SU-DHL-6 (cell line): ENCODE measurements around the gene RAP1GAP.

Experiments
- CTCF ChIP-seq: fragments of 200-600 bp; sonication (generic); IDR thresholded peaks from one replicate; pipeline ENCODE4 v1.5.1; 2017; ENCODE audit warnings: antibody characterized with exemption, mild to moderate bottlenecking, low read length, moderate library complexity; ENCODE audit not compliant: insufficient read depth, poor library complexity, severe bottlenecking
- EZH2phosphoT487 ChIP-seq: fragments of 200-600 bp; sonication (generic), shearing (Covaris generic); conservative IDR thresholded peaks from 2 replicates; pipeline ENCODE4 v1.6.1; 2018; ENCODE audit warnings: mild to moderate bottlenecking, antibody characterized with exemption, low read length, moderate library complexity, mixed read lengths

DNA sequence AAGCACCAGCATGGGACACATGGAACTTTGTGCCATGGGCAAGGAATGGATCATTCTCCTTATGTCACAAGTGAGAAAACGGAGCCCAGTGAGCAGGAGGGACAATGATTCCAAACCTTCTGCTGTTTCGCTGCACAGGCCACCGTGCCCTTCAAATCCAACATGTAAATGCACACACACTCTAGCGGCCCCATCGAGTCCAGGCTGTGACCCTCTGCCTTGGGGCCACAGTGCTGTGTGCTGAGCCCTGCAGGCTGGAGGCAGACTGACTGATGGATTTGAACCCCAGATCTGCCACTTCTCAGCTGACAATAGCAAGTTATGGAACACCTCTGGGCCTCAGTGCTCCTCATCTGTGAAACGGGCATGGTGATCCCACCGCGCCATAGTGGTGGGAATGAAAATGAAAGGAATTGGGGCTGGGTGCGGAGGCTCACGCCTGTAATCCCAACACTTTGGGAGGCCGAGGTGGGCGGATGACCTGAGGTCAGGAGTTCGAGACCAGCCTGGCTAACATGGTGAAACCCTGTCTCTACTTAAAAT, 96.4 kb downstream of the RAP1GAP start:
- no peak for TF ChIP-seq CTCF
- no peak for TF ChIP-seq EZH2phosphoT487
